SU-DHL-6 (cell line): ENCODE data around the gene ASCC2.

ENCODE experiments used
- CTCF ChIP-seq: fragments of 200-600 bp; sonication (generic); IDR thresholded peaks from one replicate; pipeline ENCODE4 v1.5.1; 2017; ENCODE audit warnings: antibody characterized with exemption, mild to moderate bottlenecking, low read length, moderate library complexity; ENCODE audit not compliant: insufficient read depth, poor library complexity, severe bottlenecking
- EZH2phosphoT487 ChIP-seq: fragments of 200-600 bp; sonication (generic), shearing (Covaris generic); conservative IDR thresholded peaks from 2 replicates; pipeline ENCODE4 v1.6.1; 2018; ENCODE audit warnings: mild to moderate bottlenecking, antibody characterized with exemption, low read length, moderate library complexity, mixed read lengths

- TF ChIP-seq CTCF (no peak), EZH2phosphoT487 (no peak)
Observed at GRCh38 chr22:29740216-29740615, 97.9 kb downstream of the ASCC2 start.
